ENCODE measurements around the gene CHML. TPM values are rescaled to one million over a fixed set of nuclear protein-coding genes. Genes with fewer than 3 reads are reported as not detected.

Gene CHML
- total and polyA plus RNA-seq, 8 donors = 0.68 to 6.3 (median 3.2) TPM

DNA sequence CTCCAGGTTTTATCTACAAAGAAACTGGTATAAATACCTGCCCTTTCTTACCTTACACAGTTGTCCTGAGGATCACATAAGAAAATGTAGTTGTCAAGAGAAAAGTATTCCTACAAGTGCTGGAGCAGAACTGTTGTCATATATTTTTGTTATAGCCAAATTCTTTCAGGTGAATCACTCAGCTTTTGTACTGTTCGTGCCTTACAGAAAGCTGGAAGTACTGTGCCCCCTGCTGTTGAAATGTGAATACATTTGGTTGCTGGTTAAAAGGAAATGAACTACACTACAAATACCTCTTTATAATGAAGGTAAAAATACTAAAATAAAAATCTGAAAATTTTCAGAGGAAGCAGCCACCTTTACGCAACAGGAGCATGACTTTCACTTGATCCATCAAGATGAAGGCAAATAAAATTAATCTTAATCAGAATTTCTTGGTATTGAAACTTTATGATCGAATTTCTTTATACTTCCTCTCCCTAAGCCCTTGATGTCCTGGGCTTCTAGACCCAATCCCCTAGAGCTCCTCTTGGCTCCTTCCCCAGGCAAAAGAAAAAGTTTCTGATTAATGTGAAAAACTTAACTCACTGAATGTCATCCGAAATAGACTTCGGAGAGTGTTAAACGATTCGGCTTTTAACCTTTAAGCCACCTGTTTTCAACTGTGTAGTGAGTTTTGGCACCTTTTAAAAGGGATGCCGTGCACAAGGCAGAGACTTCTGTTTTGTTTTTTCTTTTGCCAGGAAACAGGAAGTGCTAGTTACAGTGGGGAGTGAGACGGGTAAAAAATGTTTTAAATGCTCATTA is 12.5 kb downstream of the CHML start:
- peak in 2 of 6 donors; percentile 31 to 41 for DNase-seq
- FAIRE-seq = no peak

GRCh38 chr1:241624935-241625334 is 15.2 kb downstream of the CHML start:
- TF ChIP-seq CTCF (IDR thresholded peaks at IDR 0.05) = no peak
- Histone ChIP-seq H3K4me1 (no peaks in the 10 kb centered on the region), H3K27me3 (no peaks in the 10 kb centered on the region), H3K27ac (no peak overlapping the region), H3K4me3 (no peak overlapping the region), H3K9me3 (no peaks in the 10 kb centered on the region), H3K36me3 (no peaks in the 10 kb centered on the region)
- DNase-seq (no peak), ATAC-seq (no peak), FAIRE-seq (no peak)
- 85 to 88% methylated on average over 2 of the region's 2 CpGs for WGBS, 2 donors
- intact Hi-C loops (cut with DNase I) = loop anchor here in 1 of 3 donors (10.0 kb wide), 1 partner anchor 90 kb away; the partner anchor contains the start of gene KMO

More for the DNA sequence above, 12.5 kb downstream of the CHML start:
- peak in 3 of 4 donors; percentile 77 to 89 (median 88) for ATAC-seq
- no peaks in the 10 kb centered on the region for H3K36me3 ChIP-seq
- H3K4me3 ChIP-seq = no peak overlapping the region
- H3K27ac ChIP-seq = no peak overlapping the region
- H3K27me3 ChIP-seq = no peaks in the 10 kb centered on the region
- H3K9me3 ChIP-seq = no peaks in the 10 kb centered on the region
- no peaks in the 10 kb centered on the region for H3K4me1 ChIP-seq
- peak in 3 of 4 donors; percentile 30 to 44 (median 35) for TF ChIP-seq CTCF (IDR thresholded peaks at IDR 0.05)
- 44 to 61% methylated on average over 9 of the region's 9 CpGs for WGBS, 2 donors
- intact Hi-C loops (cut with DNase I) = loop anchor here in 1 of 3 donors (10.0 kb wide), 1 partner anchor 93 kb away; the partner anchor contains the start of gene KMO

GRCh38 chr1:241622669-241623068 is 17.5 kb downstream of the CHML start:
- WGBS, 2 donors = 84 to 86% methylated on average over 5 of the region's 5 CpGs
- no peak for TF ChIP-seq CTCF (IDR thresholded peaks at IDR 0.05)
- ATAC-seq (no peak), DNase-seq (no peak), FAIRE-seq (no peak)
- Histone ChIP-seq H3K36me3 (no peaks in the 10 kb centered on the region), H3K4me1 (no peaks in the 10 kb centered on the region), H3K27ac (no peak overlapping the region), H3K4me3 (no peak overlapping the region), H3K9me3 (no peaks in the 10 kb centered on the region), H3K27me3 (no peaks in the 10 kb centered on the region)
- intact Hi-C loops (cut with DNase I) = loop anchor here in 1 of 3 donors (10.0 kb wide), 1 partner anchor 88 kb away; the partner anchor contains the start of gene KMO

- Histone ChIP-seq H3K9me3 (no peaks in the 10 kb centered on the region), H3K27ac (no peak overlapping the region), H3K36me3 (no peaks in the 10 kb centered on the region), H3K4me3 (no peak overlapping the region), H3K27me3 (no peaks in the 10 kb centered on the region), H3K4me1 (peaks cover 0 to 18% (median 0%) of the 10 kb centered on the region in 3 donors)
- ATAC-seq = no peak
- intact Hi-C loops (cut with DNase I) = no loop called here
- TF ChIP-seq CTCF (IDR thresholded peaks at IDR 0.05) = no peak
- no peak for DNase-seq
- no peak for FAIRE-seq
- 83 to 87% methylated on average over 7 of the region's 7 CpGs for WGBS, 2 donors
These were observed 22.7 kb downstream of the CHML start for GRCh38 chr1:241617426-241617825.

All from pancreas (tissue), 10 donors.